ENCODE results near the gene DNAI1.

GRCh38 chr9:34490360-34490759, 31.8 kb downstream of the DNAI1 start:
- no peak for TF ChIP-seq CTCF (conservative IDR thresholded peaks at IDR 0.05; ENCODE audit: low read depth, low read length)
- no peak for TF ChIP-seq MXI1 (IDR thresholded peaks at IDR 0.05; ENCODE audit: borderline replicate concordance, low read depth, low read length)
- no peak for TF ChIP-seq RCOR1 (IDR thresholded peaks at IDR 0.05; ENCODE audit: insufficient replicate concordance, low read length)
- no peak for TF ChIP-seq MAZ (IDR thresholded peaks at IDR 0.05; ENCODE audit: borderline replicate concordance, low read depth, low read length)
- TF ChIP-seq CEBPB (IDR thresholded peaks at IDR 0.05; ENCODE audit: low read depth, low read length): no peak
- TF ChIP-seq POLR2A (IDR thresholded peaks at IDR 0.05; ENCODE audit: low read depth, low read length): no peak
- TF ChIP-seq, protein P1, sequence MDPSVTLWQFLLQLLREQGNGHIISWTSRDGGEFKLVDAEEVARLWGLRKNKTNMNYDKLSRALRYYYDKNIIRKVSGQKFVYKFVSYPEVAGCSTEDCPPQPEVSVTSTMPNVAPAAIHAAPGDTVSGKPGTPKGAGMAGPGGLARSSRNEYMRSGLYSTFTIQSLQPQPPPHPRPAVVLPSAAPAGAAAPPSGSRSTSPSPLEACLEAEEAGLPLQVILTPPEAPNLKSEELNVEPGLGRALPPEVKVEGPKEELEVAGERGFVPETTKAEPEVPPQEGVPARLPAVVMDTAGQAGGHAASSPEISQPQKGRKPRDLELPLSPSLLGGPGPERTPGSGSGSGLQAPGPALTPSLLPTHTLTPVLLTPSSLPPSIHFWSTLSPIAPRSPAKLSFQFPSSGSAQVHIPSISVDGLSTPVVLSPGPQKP (IDR thresholded peaks at IDR 0.05; ENCODE audit: borderline replicate concordance, low read depth, low read length): no peak
- no peak for TF ChIP-seq RFX5 (IDR thresholded peaks at IDR 0.05; ENCODE audit: low read depth, low read length)
- TF ChIP-seq SMC3 (IDR thresholded peaks at IDR 0.05; ENCODE audit: low read depth, low read length): no peak
- no peak for TF ChIP-seq RAD21 (IDR thresholded peaks at IDR 0.05; ENCODE audit: low read length)
- no peak for TF ChIP-seq FOS (IDR thresholded peaks at IDR 0.05; ENCODE audit: low read depth, low read length)

All from IMR-90 (cell line).